ENCODE measurements around the gene GADL1.

- TF ChIP-seq POLR2A (IDR thresholded peaks at IDR 0.05) (no peak), CTCF (IDR thresholded peaks at IDR 0.05) (no peak)
Observed at GRCh38 chr3:30893678-30894325, 659 bp downstream of the GADL1 start.
